Adipose tissue (tissue), 3 donors: ENCODE results near the gene FOXP1. TPM values are rescaled to one million over a fixed set of nuclear protein-coding genes. Genes with fewer than 3 reads are reported as not detected.
"Not testable (repeated sequence)": the region's sequence is repeated elsewhere in the genome, so short reads cannot be mapped to it uniquely, and the experiment has no call there.

Experiments
- H3K27ac ChIP-seq: one replicate; pipeline ENCODE4 v1.5.1; 2013; ENCODE audit warnings: low read depth, low read length
- WGBS, 3 donors: extraction: QIAGEN DNeasy Blood & Tissue Kit; methylation state at CpG; one replicate each; pipeline ENCODE4 v1.1.7; 2013; 5-methylcytosine and 5-hydroxymethylcytosine counted together
- polyA plus RNA-seq, 3 donors: library from polyadenylated mRNA; stranded (reverse); fragments of 200-250 nt; gene quantifications; one replicate each; pipeline ENCODE4 v1.2.3, GENCODE V29; 2013
- donor health status: healthy with polysubstance abuse.
- donor health status: Bipolar disorder and iron deficiency.
- donor health status: healthy.

Gene FOXP1
- polyA plus RNA-seq, 3 donors: 6.3 to 19.2 (median 11.4) TPM

GRCh38 chr3:71356265-71356664, 227.3 kb downstream of the FOXP1 start:
- no peak overlapping the region for H3K27ac ChIP-seq
- 65 to 83% (median 82%) methylated on average over 6 of the region's 6 CpGs for WGBS, 3 donors

- 77 to 79% (median 79%) methylated on average over 7 of the region's 7 CpGs for WGBS, 3 donors
- H3K27ac ChIP-seq: no peak overlapping the region
These were observed 227.7 kb downstream of the FOXP1 start for GRCh38 chr3:71355862-71356261.

GRCh38 chr3:71355037-71355436, 228.5 kb downstream of the FOXP1 start:
- WGBS, 3 donors: 93 to 97% (median 96%) methylated on average over 5 of the region's 5 CpGs
- no peak overlapping the region for H3K27ac ChIP-seq

GRCh38 chr3:71351403-71352149, 232.0 kb downstream of the FOXP1 start:
- WGBS, 3 donors: 81 to 97% (median 95%) methylated on average over 4 of the region's 4 CpGs
- no peak overlapping the region for H3K27ac ChIP-seq

- H3K27ac ChIP-seq: no peak overlapping the region
- WGBS, 3 donors: 91 to 97% (median 96%) methylated on average over 4 of the region's 4 CpGs
These were observed 232.5 kb downstream of the FOXP1 start for GRCh38 chr3:71350998-71351397.

GRCh38 chr3:71348831-71349230, 234.7 kb downstream of the FOXP1 start:
- WGBS, 3 donors: 94 to 100% (median 94%) methylated on average over 2 of the region's 2 CpGs
- no peak overlapping the region for H3K27ac ChIP-seq

- 84 to 93% (median 91%) methylated on average over 9 of the region's 9 CpGs for WGBS, 3 donors
- no peak overlapping the region for H3K27ac ChIP-seq
These were observed 235.4 kb downstream of the FOXP1 start for GRCh38 chr3:71348001-71348632.

GRCh38 chr3:71346061-71346460, 237.5 kb downstream of the FOXP1 start:
- no peak overlapping the region for H3K27ac ChIP-seq
- WGBS, 3 donors: 90 to 97% (median 91%) methylated on average over 4 of the region's 4 CpGs

GRCh38 chr3:71345429-71346040, 238.0 kb downstream of the FOXP1 start:
- H3K27ac ChIP-seq: no peak overlapping the region
- WGBS, 3 donors: 77 to 96% (median 86%) methylated on average over 5 of the region's 5 CpGs

- 71 to 99% (median 83%) methylated on average over 4 of the region's 4 CpGs for WGBS, 3 donors
- no peak overlapping the region for H3K27ac ChIP-seq
These were observed 241.8 kb downstream of the FOXP1 start for GRCh38 chr3:71341721-71342120.

- WGBS, 3 donors: 66 to 72% (median 71%) methylated on average over 4 of the region's 4 CpGs
- no peak overlapping the region for H3K27ac ChIP-seq
These were observed 244.5 kb downstream of the FOXP1 start for GRCh38 chr3:71339049-71339448.

- no peak overlapping the region for H3K27ac ChIP-seq
- WGBS, 3 donors: 71 to 85% (median 72%) methylated on average over 4 of the region's 4 CpGs
These were observed 250.7 kb downstream of the FOXP1 start for GRCh38 chr3:71332813-71333212.

GRCh38 chr3:71330909-71331308, 252.6 kb downstream of the FOXP1 start:
- no peak overlapping the region for H3K27ac ChIP-seq
- WGBS, 3 donors: 92 to 96% (median 95%) methylated on average over 15 to 18 of the region's 18 CpGs

- WGBS, 3 donors: 93 to 100% (median 100%) methylated on average over 1 of the region's 1 CpG
- H3K27ac ChIP-seq: no peak overlapping the region
These were observed 253.0 kb downstream of the FOXP1 start for GRCh38 chr3:71330505-71330904.

GRCh38 chr3:71329817-71330216, 253.7 kb downstream of the FOXP1 start:
- no peak overlapping the region for H3K27ac ChIP-seq
- 88 to 97% (median 96%) methylated on average over 1 of the region's 1 CpG for WGBS, 3 donors

- WGBS, 3 donors: 96 to 97% (median 96%) methylated on average over 7 to 8 of the region's 8 CpGs
- H3K27ac ChIP-seq: no peak overlapping the region
These were observed 254.6 kb downstream of the FOXP1 start for GRCh38 chr3:71328926-71329325.

GRCh38 chr3:71327936-71328335, 255.6 kb downstream of the FOXP1 start:
- 71 to 89% (median 89%) methylated on average over 4 of the region's 4 CpGs for WGBS, 3 donors
- H3K27ac ChIP-seq: no peak overlapping the region

GRCh38 chr3:71325715-71326114, 257.8 kb downstream of the FOXP1 start:
- 75 to 81% (median 78%) methylated on average over 3 of the region's 3 CpGs for WGBS, 3 donors
- no peak overlapping the region for H3K27ac ChIP-seq

- 78 to 96% (median 82%) methylated on average over 5 of the region's 5 CpGs for whole genome bisulfite sequencing, 3 donors
These were observed 259.3 kb downstream of the FOXP1 start for GRCh38 chr3:71324224-71324623.

More at GRCh38 chr3:71324224-71324623, 259.3 kb downstream of the FOXP1 start:
- H3K27ac ChIP-seq: not testable (repeated sequence)
